H9 (cell line): ENCODE measurements around the gene DCAF10. TPM values are rescaled to one million over a fixed set of nuclear protein-coding genes. Genes with fewer than 3 reads are reported as not detected.

Experiments used
- DNase-seq: peaks from one replicate; pipeline ENCODE4 v3.0.0-alpha.2; 2017
- H2AFZ ChIP-seq: one replicate; pipeline ENCODE4 v1.6.1; 2013; ENCODE audit warnings: mild to moderate bottlenecking, low read length, control low read depth, moderate library complexity
- H2AK5ac ChIP-seq: 2 replicates; pipeline ENCODE4 v1.6.1; 2013; ENCODE audit warnings: low read length, control low read depth, mixed read lengths; ENCODE audit not compliant: insufficient read length
- H2BK120ac ChIP-seq: one replicate; pipeline ENCODE4 v1.6.1; 2013; ENCODE audit warnings: low read depth, mild to moderate bottlenecking, low read length, control low read depth, inconsistent platforms; ENCODE audit not compliant: poor library complexity, severe bottlenecking
- H2BK12ac ChIP-seq: 2 replicates; pipeline ENCODE4 v1.6.1; 2013; ENCODE audit warnings: low read length, control low read depth, mixed read lengths, low read depth; ENCODE audit not compliant: insufficient read length
- H2BK15ac ChIP-seq: 2 replicates; pipeline ENCODE4 v1.6.1; 2013; ENCODE audit warnings: low read depth, low read length, control low read depth
- H2BK20ac ChIP-seq: one replicate; pipeline ENCODE4 v1.6.1; 2013; ENCODE audit warnings: low read depth, mild to moderate bottlenecking, low read length, control low read depth, inconsistent platforms; ENCODE audit not compliant: poor library complexity, severe bottlenecking
- H2BK5ac ChIP-seq: 2 replicates; pipeline ENCODE4 v1.6.1; 2013; ENCODE audit warnings: low read length, control low read depth, mixed read lengths; ENCODE audit not compliant: insufficient read length
- H3K14ac ChIP-seq: 2 replicates; pipeline ENCODE4 v1.6.1; 2013; ENCODE audit warnings: low read length, control low read depth; ENCODE audit not compliant: insufficient read depth
- H3K18ac ChIP-seq: 2 replicates; pipeline ENCODE4 v1.6.1; 2013; ENCODE audit warnings: low read depth, mild to moderate bottlenecking, mixed read lengths, low read length, control low read depth; ENCODE audit not compliant: insufficient read length
- H3K23ac ChIP-seq: 2 replicates; pipeline ENCODE4 v1.6.1; 2013; ENCODE audit warnings: low read length, control low read depth, mixed read lengths, low read depth; ENCODE audit not compliant: insufficient read length
- H3K23me2 ChIP-seq: 2 replicates; pipeline ENCODE4 v1.6.1; 2013; ENCODE audit warnings: low read depth, mild to moderate bottlenecking, mixed read lengths, low read length, control low read depth; ENCODE audit not compliant: insufficient read length, poor library complexity, severe bottlenecking
- H3K27ac ChIP-seq: 2 replicates; pipeline ENCODE4 v1.5.1; 2013; ENCODE audit warnings: low read length, control low read depth, mixed read lengths, low read depth; ENCODE audit not compliant: insufficient read length
- H3K27me3 ChIP-seq: 2 replicates; pipeline ENCODE4 v1.6.1; 2013; ENCODE audit warnings: low read length, control low read depth, inconsistent platforms; ENCODE audit not compliant: insufficient read depth
- H3K4ac ChIP-seq: 2 replicates; pipeline ENCODE4 v1.6.1; 2013; ENCODE audit warnings: low read depth, mild to moderate bottlenecking, control low read depth, inconsistent platforms, low read length, moderate library complexity
- H3K4me1 ChIP-seq: 2 replicates; pipeline ENCODE4 v1.6.1; 2013; ENCODE audit warnings: low read length, control low read depth, inconsistent platforms; ENCODE audit not compliant: insufficient read depth
- H3K4me2 ChIP-seq: 2 replicates; pipeline ENCODE4 v1.6.1; 2013; ENCODE audit warnings: low read length, control low read depth, mixed read lengths; ENCODE audit not compliant: insufficient read length, insufficient read depth
- H3K56ac ChIP-seq: 2 replicates; pipeline ENCODE4 v1.6.1; 2013; ENCODE audit warnings: low read depth, mild to moderate bottlenecking, mixed read lengths, low read length, control low read depth; ENCODE audit not compliant: insufficient read length
- H3K79me1 ChIP-seq: 2 replicates; pipeline ENCODE4 v1.6.1; 2013; ENCODE audit warnings: low read depth, mild to moderate bottlenecking, moderate library complexity, low read length, control low read depth, inconsistent platforms; ENCODE audit not compliant: insufficient read depth, poor library complexity, severe bottlenecking
- H3K79me2 ChIP-seq: 2 replicates; pipeline ENCODE4 v1.6.1; 2013; ENCODE audit warnings: low read length, control low read depth, inconsistent platforms; ENCODE audit not compliant: insufficient read depth
- H3K9ac ChIP-seq: 2 replicates; pipeline ENCODE4 v1.6.1; 2013; ENCODE audit warnings: low read length, control low read depth, mixed read lengths; ENCODE audit not compliant: insufficient read length; ENCODE audit errors: extremely low read depth
- H3K9me3 ChIP-seq: one replicate; pipeline ENCODE4 v1.6.1; 2013; ENCODE audit warnings: low read depth, low read length, inconsistent platforms; ENCODE audit not compliant: control insufficient read depth
- H3T11ph ChIP-seq: one replicate; pipeline ENCODE4 v1.6.1; 2013; ENCODE audit warnings: mild to moderate bottlenecking, low read length, control low read depth, inconsistent platforms
- H4K20me1 ChIP-seq: one replicate; pipeline ENCODE4 v1.6.1; 2013; ENCODE audit not compliant: control insufficient read depth, insufficient read length, insufficient read depth
- H4K5ac ChIP-seq: 2 replicates; pipeline ENCODE4 v1.6.1; 2013; ENCODE audit warnings: low read depth, mild to moderate bottlenecking, mixed read lengths, low read length, control low read depth; ENCODE audit not compliant: insufficient read length
- H4K8ac ChIP-seq: replicated peaks from 2 replicates; pipeline ENCODE4 v1.6.1; 2013; ENCODE audit warnings: low read length, control low read depth, mixed read lengths, low read depth; ENCODE audit not compliant: insufficient read length
- H4K91ac ChIP-seq: 2 replicates; pipeline ENCODE4 v1.6.1; 2013; ENCODE audit warnings: low read depth, mild to moderate bottlenecking, moderate library complexity, mixed read lengths, low read length, control low read depth; ENCODE audit not compliant: insufficient read length
- H3K27ac Mint-ChIP-seq, 3 experiments: 2 replicates in 2 of 3; 3 replicates in 1 of 3; pipeline ENCODE4 v1.8.0; 2020 to 2021; ENCODE audit warnings: mixed read lengths in 3 of 3, mild to moderate bottlenecking in 1 of 3, moderate library complexity in 1 of 3
- H3K27me3 Mint-ChIP-seq: 2 replicates; pipeline ENCODE4 v1.8.0; 2021; ENCODE audit warnings: low read depth, mild to moderate bottlenecking, moderate library complexity, mixed read lengths
- H3K36me3 Mint-ChIP-seq, 3 experiments: 2 replicates in 2 of 3; 3 replicates in 1 of 3; pipeline ENCODE4 v1.8.0; 2020 to 2021; ENCODE audit warnings: low read depth in 3 of 3, mixed read lengths in 3 of 3; ENCODE audit not compliant: insufficient read depth in 1 of 3
- H3K4me1 Mint-ChIP-seq, 2 experiments: 2 replicates each; pipeline ENCODE4 v1.8.0; 2020; ENCODE audit warnings: mixed read lengths in 2 of 2
- H3K4me3 Mint-ChIP-seq, 2 experiments: 2 replicates in 1 of 2; 3 replicates in 1 of 2; pipeline ENCODE4 v1.8.0; 2020 to 2021; ENCODE audit warnings: mild to moderate bottlenecking in 2 of 2, mixed read lengths in 2 of 2, moderate library complexity in 1 of 2
- H3K9me3 Mint-ChIP-seq, 2 experiments: 2 replicates in 1 of 2; 3 replicates in 1 of 2; pipeline ENCODE4 v1.8.0; 2020; ENCODE audit warnings: mild to moderate bottlenecking in 2 of 2, mixed read lengths in 2 of 2, moderate library complexity in 1 of 2
- CTCF ChIP-seq: fragments of 200-600 bp; sonication (generic); conservative IDR thresholded peaks from 3 replicates; pipeline ENCODE4 v1.8.0; 2021; ENCODE audit warnings: antibody characterized with exemption, mild to moderate bottlenecking
- WGBS: extraction: QIAGEN DNeasy Blood & Tissue Kit; methylation state at CpG from one replicate; pipeline ENCODE4 v1.1.7; 2013; ENCODE audit warnings: missing lambda C conversion rate, low lambda C conversion rate, mixed read lengths; ENCODE audit not compliant: insufficient read length; ENCODE audit errors: extremely low coverage; 5-methylcytosine and 5-hydroxymethylcytosine counted together
- total RNA-seq: library from RNA; stranded (reverse); gene quantifications from 2 replicates; pipeline ENCODE4 v1.2.1, GENCODE V29; 2021

The DCAF10 gene
- total RNA-seq, 1 experiment from 2014 or later, result 13.4 TPM

GRCh38 chr9:37914701-37915358 lies 114.2 kb downstream of the DCAF10 start:
- H3K4me1 Mint-ChIP-seq, result peaks cover 14 to 26% of the 10 kb centered on the region in 2 experiments
- H3K27ac ChIP-seq, result no peak overlapping the region
- TF ChIP-seq CTCF, result no peak

More at GRCh38 chr9:37914701-37915358, 114.2 kb downstream of the DCAF10 start:
- Histone ChIP-seq H2AFZ (no peak overlapping the region), H3K9me3 (no peaks in the 10 kb centered on the region), H3K9ac (no peak overlapping the region), H3K4ac (no peak overlapping the region), H2BK12ac (no peak overlapping the region), H3K23me2 (no peaks in the 10 kb centered on the region), H2BK5ac (no peak overlapping the region), H4K20me1 (no peaks in the 10 kb centered on the region), H2BK120ac (no peak overlapping the region), H2BK15ac (no peak overlapping the region), H3K4me1 (no peaks in the 10 kb centered on the region; the same call in 1 of the 2 replicates), H3T11ph (no peak overlapping the region), H3K23ac (no peak overlapping the region), H3K27me3 (no peaks in the 10 kb centered on the region), H3K79me2 (no peaks in the 10 kb centered on the region), H4K91ac (no peak overlapping the region), H3K4me2 (no peak overlapping the region), H3K79me1 (no peaks in the 10 kb centered on the region), H4K8ac (no peak overlapping the region), H3K14ac (no peak overlapping the region), H2AK5ac (no peak overlapping the region), H3K18ac (no peak overlapping the region), H3K56ac (no peak overlapping the region), H2BK20ac (no peak overlapping the region), H4K5ac (no peak overlapping the region)
- no peaks in the 10 kb centered on the region for H3K27me3 Mint-ChIP-seq
- H3K9me3 Mint-ChIP-seq, result no peaks in the 10 kb centered on the region
- H3K4me3 Mint-ChIP-seq, result no peak overlapping the region
- DNase-seq, result no peak
- peak overlapping the region in 2 of 3 experiments; percentile 24 to 65; a peak in 3 of 7 replicates for H3K27ac Mint-ChIP-seq
- peaks cover 0 to 8% (median 0%) of the 10 kb centered on the region in 3 experiments; a peak in 1 of 7 replicates for H3K36me3 Mint-ChIP-seq
- WGBS, result no CpG with 5 or more reads among the region's 11 CpGs
